Activated CD8-positive, alpha-beta memory T cell treated with anti-CD3 and anti-CD28 coated beads, Interleukin-2, amount 50 U/mL, for 4 hours (primary cell): ENCODE measurements around the gene KRT38.

ENCODE experiments used
- DNase-seq: peaks from one replicate; pipeline ENCODE4 v3.0.0-alpha.2; 2020

Gene KRT38

DNA sequence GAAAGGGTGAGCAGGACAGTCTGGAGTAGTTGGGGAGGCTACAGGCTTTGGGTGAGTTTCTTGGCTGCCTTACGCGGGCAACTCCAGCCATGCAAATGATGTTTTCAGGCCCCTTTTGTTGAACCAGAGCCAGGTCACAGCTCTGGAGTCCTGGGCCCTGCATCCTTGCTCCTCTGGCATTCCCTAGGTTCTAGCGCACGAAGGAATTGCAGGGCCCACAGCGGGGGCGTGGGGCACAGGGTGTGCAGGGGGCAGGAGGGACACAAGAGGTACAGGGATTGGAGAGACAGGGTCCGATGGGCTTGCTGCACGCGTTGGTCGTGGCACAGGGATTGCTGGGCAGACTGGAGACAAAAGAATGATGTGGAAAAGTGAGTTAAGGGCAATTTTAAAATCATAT, 47.0 kb downstream of the KRT38 start:
- DNase-seq = no peak

DNA sequence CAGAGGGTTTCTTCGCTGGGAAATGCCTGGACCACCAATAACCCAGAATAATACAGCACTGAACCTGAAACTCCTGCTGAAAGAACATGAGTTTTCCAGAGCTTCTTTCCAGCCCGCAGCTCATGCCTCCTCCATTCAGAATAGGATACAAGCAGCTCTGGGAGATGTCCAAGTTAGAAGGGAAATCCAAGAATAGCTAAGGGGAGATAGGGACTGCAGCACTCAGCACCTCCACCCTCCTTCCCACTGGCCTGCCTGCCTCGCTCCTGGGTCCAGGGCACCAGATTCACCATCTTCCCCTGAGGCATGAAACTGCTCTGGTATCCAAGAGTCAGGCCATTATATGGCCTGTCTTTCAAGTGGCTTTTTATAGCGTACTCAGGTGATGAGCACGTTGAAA, 47.5 kb downstream of the KRT38 start:
- DNase-seq = no peak

DNA sequence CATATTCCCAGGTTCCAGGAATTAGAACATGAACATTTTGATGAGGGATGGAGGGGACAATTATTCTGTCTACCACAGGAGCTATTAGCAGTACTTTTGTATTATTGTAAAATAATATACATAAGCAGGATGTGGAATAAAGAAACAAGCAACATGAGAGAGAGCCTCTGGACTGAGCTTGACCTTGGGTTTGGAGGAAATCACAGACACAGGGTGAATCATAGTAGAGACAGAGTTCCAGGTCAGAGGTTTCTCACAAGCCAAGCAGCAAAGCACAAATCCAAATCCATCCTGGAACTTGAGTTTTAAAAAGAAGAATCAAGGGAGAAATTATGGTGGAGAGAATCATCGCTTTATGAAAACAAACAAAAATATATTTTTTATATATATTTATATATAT, 48.5 kb downstream of the KRT38 start:
- DNase-seq = no peak

DNA sequence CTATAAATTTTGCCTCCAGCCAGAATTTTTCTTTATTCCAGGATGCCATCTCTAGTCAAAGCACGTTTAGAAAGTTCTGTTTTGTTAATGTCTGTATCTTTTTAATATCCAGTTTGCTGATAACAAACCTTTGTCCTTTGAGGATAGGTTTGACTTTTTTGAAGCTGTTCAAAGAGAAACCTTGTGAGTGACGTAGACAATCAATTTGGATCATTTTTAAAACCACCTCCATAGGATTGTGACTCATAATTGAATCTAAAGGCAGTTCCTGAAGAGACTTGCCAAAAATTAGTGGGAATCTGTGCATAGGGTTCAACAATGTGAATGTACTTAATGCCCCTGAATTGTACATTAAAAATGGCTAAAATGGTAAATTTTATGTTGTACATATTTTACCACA, 49.2 kb downstream of the KRT38 start:
- no peak for DNase-seq

- DNase-seq = no peak
Observed at GRCh38 chr17:41390411-41390938, 50.3 kb downstream of the KRT38 start.

- DNase-seq = no peak
Observed at GRCh38 chr17:41387670-41388069, 53.1 kb downstream of the KRT38 start.

- DNase-seq = no peak
Observed at GRCh38 chr17:41386227-41386626, 54.6 kb downstream of the KRT38 start.
